SH-SY5Y (cell line): ENCODE results near the gene ARHGEF25.

Experiments used
- GATA2 ChIP-seq: IDR thresholded peaks from 2 replicates; pipeline ENCODE4 v1.6.1; 2011; ENCODE audit warnings: mild to moderate bottlenecking, low read depth, low read length
- GATA3 ChIP-seq: IDR thresholded peaks from 2 replicates; pipeline ENCODE4 v1.6.1; 2011; ENCODE audit warnings: low read depth, mild to moderate bottlenecking, low read length, moderate library complexity

Gene ARHGEF25

GRCh38 chr12:57580466-57580795 is 30.8 kb upstream of the ARHGEF25 start:
- TF ChIP-seq GATA2 (no peak), GATA3 (no peak)

DNA sequence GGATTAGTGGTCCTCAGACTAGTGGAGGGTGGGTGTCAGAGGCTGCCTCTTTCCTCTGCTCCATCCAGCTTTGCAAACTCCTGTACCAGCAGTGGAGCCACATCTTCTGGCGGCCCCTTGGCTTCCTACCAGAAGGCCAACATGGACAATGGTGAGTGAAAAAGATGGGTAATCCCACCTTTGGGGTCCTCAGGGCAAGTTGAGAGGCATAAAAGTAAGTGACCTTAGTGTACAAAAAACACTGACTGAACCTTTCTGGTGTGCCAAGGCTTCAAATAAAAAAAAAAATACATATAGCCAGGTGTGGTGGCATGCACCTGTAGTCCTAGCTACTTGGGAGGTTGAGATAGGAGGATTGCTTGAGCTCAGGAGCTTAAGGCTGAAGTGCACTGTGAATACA is 29.4 kb upstream of the ARHGEF25 start:
- TF ChIP-seq GATA3: no peak
- no peak for TF ChIP-seq GATA2

GRCh38 chr12:57582440-57582839 is 28.8 kb upstream of the ARHGEF25 start:
- TF ChIP-seq GATA2 (no peak), GATA3 (no peak)

DNA sequence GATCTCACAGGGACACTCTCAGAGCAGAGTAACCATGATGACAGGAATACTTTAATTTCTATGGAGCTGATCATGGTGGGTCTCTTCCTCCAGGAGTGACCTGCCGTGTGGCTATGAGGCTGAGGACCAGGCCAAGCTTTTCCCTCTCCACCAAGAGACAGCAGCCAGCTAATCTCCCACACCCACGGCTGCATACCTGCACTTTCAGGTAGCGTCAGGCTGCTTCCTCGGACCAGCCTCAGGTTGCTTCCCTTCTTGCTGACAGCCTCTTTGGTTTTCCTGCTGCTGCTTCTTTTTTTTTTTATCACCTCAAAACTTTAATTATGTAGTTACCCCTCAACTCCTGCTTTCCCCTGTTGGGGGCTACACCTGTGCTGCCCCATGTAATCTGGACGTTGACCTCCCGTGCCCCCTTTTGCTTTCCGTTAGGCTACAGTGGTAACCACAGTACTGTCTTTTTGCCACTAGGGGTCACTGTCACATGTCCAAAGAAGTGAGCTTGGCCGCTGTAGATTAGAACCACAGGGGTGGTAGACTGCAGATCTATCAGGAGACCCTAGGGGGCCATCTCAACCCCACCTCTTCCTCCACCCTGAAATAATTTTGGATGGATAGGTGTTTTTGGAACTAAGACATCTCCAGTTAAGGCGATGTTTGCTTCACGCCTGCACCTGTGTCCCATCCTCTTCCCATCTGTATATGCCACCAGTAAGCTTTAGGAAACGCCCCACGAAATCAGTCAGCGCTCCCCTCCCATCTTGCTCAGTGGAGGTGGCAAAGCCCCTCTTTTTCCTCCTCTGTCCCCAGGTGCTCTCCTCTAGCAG is 28.0 kb upstream of the ARHGEF25 start:
- TF ChIP-seq GATA2 (no peak), GATA3 (no peak)

DNA sequence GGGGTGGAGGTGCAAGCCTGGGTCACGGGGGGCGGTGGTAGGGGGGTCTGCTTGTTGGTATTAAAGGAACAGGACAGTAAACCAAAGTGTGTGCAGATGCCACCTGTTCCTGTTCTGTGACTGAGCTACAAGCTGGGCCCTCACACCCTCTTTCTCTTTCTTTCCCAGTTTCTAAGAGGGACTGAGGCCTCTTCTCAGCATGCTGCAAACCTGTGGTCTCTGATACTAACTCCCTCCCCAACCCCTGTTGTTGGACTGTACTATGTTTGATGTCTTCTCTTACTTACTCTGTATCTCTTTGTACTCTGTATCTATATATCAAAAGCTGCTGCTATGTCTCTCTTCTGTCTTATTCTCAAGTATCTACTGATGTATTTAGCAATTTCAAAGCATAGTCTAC is 27.2 kb upstream of the ARHGEF25 start:
- TF ChIP-seq GATA3 (no peak), GATA2 (no peak)

DNA sequence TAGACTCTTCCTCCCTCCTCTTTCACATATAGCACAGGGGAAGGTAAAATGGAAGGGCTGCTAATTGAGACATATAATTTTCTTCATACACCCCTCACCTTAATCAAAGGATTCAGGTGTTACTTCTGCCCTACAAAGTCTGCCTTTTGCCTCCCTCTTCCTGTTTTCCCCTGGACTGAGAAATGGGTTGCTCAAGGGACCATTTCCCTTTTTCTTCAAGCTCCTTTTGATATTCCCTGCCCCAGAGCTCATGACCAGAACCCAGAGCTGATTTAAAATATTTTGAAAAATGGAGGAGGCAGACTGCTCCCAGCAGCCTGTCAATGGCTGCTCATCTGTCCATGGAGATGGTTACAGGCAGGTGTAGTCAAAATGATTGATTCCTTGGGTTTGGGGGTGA is 26.5 kb upstream of the ARHGEF25 start:
- TF ChIP-seq GATA2 (no peak), GATA3 (no peak)

DNA sequence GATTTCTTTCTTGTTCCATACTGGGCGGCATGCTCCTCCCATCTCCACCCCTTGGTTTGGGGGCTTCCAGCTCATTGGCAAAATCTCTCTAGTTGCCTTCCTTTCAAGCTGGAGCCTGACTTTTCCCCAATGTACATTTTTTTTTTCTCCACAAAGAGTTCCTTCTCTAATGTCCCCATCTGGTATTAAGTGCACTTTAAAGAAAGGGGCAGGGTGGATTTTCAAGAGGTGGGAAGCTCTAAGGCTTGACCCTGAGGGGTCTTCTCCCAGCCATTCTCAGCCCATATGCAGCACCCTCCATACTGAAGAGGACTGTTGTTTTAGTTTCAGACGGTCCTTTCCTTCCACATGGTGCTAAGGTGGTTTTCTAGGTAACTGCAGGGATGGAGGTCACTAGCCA is 26.1 kb upstream of the ARHGEF25 start:
- TF ChIP-seq GATA3: no peak

DNA sequence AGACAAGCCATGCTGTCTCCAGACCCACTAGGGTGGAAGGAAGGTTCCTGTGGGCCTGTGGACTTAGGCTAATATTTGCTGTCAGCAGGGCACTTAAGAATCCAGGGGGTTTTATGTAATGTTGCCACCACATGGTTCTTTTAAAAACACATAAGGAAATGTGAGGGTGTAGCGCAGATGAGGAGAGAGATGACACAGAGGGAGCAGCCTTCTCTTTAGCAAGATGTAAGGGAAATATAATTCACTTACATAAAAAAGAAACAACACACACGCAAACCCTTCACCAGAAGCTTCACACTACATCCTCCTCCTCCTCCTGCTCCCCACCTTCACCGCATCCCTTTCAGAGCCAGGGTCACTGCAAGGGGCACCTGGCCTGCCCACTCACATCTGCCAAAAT is 25.1 kb upstream of the ARHGEF25 start:
- TF ChIP-seq GATA2 (no peak), GATA3 (no peak)

DNA sequence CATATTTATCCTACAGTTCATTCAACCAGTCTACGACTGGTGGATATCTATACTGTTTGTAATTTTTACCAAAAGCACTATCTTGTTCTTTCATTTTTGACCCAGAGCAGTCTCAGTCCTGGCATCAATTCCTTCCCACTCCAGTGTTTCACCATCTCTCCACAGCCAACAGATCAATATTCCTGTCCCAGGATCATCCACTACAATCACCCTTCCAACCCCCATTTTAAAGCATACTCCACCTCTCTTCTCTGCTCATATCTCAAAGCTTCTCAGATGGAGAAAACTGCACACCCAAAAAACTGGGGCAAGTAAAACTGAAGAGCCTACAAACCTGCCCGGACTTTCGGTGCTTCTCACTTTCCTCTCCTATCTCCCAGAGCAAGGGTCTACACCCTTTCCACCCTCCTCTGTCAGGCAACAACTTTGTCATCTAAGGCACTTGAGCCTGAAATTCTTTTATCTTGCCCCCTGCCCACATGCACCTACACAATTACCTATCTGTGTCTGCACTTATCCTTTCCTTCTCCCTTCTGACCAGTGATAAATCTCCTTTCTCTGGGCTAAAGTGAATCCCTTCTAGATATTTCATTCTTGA is 24.3 kb upstream of the ARHGEF25 start:
- no peak for TF ChIP-seq GATA3
- TF ChIP-seq GATA2: no peak

GRCh38 chr12:57590479-57590863 is 20.8 kb upstream of the ARHGEF25 start:
- TF ChIP-seq GATA3: no peak
- TF ChIP-seq GATA2: no peak

DNA sequence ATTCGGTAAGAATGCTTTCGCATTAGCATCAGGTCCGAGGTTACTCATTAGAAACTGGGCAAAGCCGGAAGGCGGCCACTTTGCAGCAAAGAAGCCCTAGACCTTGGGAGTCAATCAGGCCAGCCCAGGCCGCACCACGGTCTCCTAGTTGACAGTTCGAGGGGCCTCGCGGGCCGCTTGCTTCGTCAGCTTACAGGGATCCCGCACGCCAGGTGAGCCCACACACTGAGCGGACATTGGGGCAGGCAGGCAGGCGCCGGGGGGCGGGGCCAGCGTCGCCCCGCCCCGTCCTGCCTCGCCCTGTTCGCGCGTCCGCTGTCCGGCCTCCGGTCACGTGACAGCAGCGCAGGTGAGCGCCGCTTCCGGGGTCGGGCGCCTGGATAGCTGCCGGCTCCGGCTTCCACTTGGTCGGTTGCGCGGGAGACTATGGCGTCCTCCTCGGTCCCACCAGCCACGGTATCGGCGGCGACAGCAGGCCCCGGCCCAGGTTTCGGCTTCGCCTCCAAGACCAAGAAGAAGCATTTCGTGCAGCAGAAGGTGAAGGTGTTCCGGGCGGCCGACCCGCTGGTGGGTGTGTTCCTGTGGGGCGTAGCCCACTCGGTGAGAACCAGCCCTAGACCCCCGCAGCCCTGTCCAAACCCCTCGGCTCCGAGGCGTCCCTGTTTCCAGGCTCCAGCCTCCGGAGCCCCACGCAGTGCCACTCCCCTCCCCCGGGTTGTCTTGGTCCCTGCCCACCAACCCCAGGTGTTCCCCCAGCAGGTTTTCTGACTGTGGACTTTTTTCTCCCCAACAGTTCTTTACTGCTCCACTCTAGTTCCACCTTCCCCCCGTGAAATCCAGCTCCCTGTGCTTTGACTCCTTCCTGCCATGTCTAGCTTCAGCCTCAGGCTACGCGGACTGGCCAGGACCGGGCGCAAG is 20.1 kb upstream of the ARHGEF25 start, which contains the start of gene PIP4K2C:
TSS of gene PIP4K2C (plus strand) at position 329 of the 918 bp plus-strand sequence. CDS start at position 427, 98 bp downstream.
- TF ChIP-seq GATA3: no peak
- TF ChIP-seq GATA2: no peak

GRCh38 chr12:57591782-57592325 is 19.4 kb upstream of the ARHGEF25 start:
- no peak for TF ChIP-seq GATA3
- TF ChIP-seq GATA2: no peak

- TF ChIP-seq GATA3 (no peak), GATA2 (no peak)
These were observed 18.6 kb upstream of the ARHGEF25 start for GRCh38 chr12:57592551-57593165.

DNA sequence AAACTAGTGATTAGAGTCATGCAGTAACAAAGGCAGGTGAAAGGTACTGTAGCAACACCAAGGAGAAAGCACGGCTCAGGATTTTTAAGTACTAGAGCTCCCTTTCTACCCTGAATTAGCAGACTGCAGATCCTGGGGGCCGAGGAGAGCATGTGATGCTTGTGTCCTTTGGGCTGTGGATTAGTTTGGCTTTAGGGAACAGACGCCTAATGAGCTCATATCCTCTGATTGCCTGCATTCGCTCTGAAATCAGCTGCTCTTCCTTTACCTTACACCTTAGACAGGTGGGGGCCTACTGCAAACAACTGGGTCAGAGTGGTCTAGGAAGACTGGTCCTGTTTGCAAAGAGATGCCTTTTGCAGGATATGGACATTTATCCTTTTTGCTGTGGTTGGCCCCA is 18.0 kb upstream of the ARHGEF25 start:
- TF ChIP-seq GATA2 (no peak), GATA3 (no peak)

DNA sequence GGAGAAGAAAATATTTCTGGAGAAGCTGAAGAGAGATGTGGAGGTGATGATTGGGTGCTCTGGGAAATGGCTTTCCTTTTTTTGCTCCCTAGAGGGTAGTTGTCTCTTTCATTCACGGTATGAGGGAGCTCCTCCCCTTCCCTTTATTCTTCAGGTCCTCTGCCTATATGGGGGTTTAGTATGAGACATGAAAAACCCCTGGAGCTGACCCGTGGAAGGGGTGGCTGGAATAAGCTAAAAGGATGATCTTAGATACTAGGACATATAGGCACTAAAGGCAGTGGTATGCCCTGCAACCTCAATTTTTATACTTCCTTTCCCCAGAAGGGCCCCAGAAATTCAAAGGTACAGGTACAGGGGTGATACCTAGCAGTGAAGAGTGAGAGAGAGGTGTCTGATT is 10.8 kb upstream of the ARHGEF25 start:
- TF ChIP-seq GATA2 (no peak), GATA3 (no peak)
